B cell (primary cell): ENCODE results near the gene RPL37. TPM values are rescaled to one million over a fixed set of nuclear protein-coding genes. Genes with fewer than 3 reads are reported as not detected.

Experiments used
- ATAC-seq: fragments of 200-7000 bp; cut with Tn5 transposase; one replicate; pipeline ENCODE4 v1.10.0; 2021; ENCODE audit warnings: low read depth, mild to moderate bottlenecking, moderate number of reproducible peaks, moderate library complexity
- CTCF ChIA-PET: fragments of 350-600 bp; sonication (Branson Sonifier 250); formaldehyde crosslinking; loops from one replicate; lab custom pipeline; 2021; ENCODE audit warnings: antibody characterized with exemption, inconsistent platforms; lab: Charles Lee
- POLR2A ChIA-PET: fragments of 350-600 bp; sonication (Branson Sonifier 250); formaldehyde crosslinking; loops from one replicate; lab custom pipeline; 2021; ENCODE audit warnings: antibody characterized with exemption; lab: Charles Lee
- DNase-seq: peaks from one replicate; pipeline ENCODE4 v3.0.0; 2013
- H2AFZ ChIP-seq: 2 replicates; pipeline ENCODE4 v1.6.1; 2012; ENCODE audit warnings: mild to moderate bottlenecking, low read depth, low read length; ENCODE audit not compliant: insufficient read depth, poor library complexity, severe bottlenecking
- H3K27ac ChIP-seq, 2 donors: 1 replicate in 1 of 2; 2 replicates in 1 of 2; pipeline ENCODE4 v1.5.1; 2012 to 2013; ENCODE audit warnings: low read length in 2 of 2, mild to moderate bottlenecking in 2 of 2, moderate library complexity in 1 of 2
- H3K27me3 ChIP-seq, 4 experiments: fragments of 200-600 bp in 1 of 4; sonication (generic) in 1 of 4; replicated peaks in 1 of 4; 1 replicate in 2 of 4; 2 replicates in 2 of 4; pipeline versions ENCODE4 v1.6.1 to v1.7.0; 2013 to 2016; ENCODE audit warnings: low read length in 3 of 4, mild to moderate bottlenecking in 2 of 4, mixed read lengths in 1 of 4, moderate library complexity in 1 of 4; ENCODE audit not compliant: insufficient read depth in 4 of 4, control insufficient read depth in 3 of 4; ENCODE audit errors: control extremely low read depth in 1 of 4
- H3K36me3 ChIP-seq, 2 experiments: replicated peaks in 1 of 2; 1 replicate in 1 of 2; 2 replicates in 1 of 2; pipeline versions ENCODE4 v1.6.1 to v1.7.1; 2013; ENCODE audit warnings: low read length in 1 of 2; ENCODE audit not compliant: insufficient read depth in 2 of 2, control insufficient read depth in 1 of 2; ENCODE audit errors: control extremely low read depth in 1 of 2, extremely low read depth in 1 of 2
- H3K4me1 ChIP-seq, 2 donors: fragments of 200-600 bp in 1 of 2; sonication (generic) in 1 of 2; 1 replicate in 1 of 2; 2 replicates in 1 of 2; pipeline versions ENCODE4 v1.5.1 to v1.6.1; 2013 to 2017; ENCODE audit warnings: low read length in 2 of 2; ENCODE audit not compliant: control insufficient read depth in 2 of 2, insufficient read depth in 2 of 2
- H3K4me2 ChIP-seq: replicated peaks from 2 replicates; pipeline ENCODE3; 2012; ENCODE audit warnings: mild to moderate bottlenecking, low read depth, low read length; ENCODE audit not compliant: poor library complexity, severe bottlenecking
- H3K4me3 ChIP-seq, 5 experiments: fragments of 200-600 bp in 1 of 5; sonication (generic) in 1 of 5; 1 replicate in 3 of 5; 2 replicates in 2 of 5; pipeline versions ENCODE4 v1.5.1 to v1.7.0; 2011 to 2016; ENCODE audit warnings: low read length in 4 of 5, mild to moderate bottlenecking in 4 of 5, low read depth in 2 of 5, control low read depth in 1 of 5, moderate library complexity in 1 of 5; ENCODE audit not compliant: insufficient read depth in 1 of 5; ENCODE audit errors: control extremely low read depth in 1 of 5, extremely low read depth in 1 of 5
- H3K79me2 ChIP-seq: fragments of 200-600 bp; sonication (generic); one replicate; pipeline ENCODE4 v1.6.0; 2016; ENCODE audit warnings: low read length; ENCODE audit not compliant: control insufficient read depth, insufficient read depth
- H3K9ac ChIP-seq: fragments of 200-600 bp; sonication (generic); 2 replicates; pipeline ENCODE4 v1.6.1; 2017; ENCODE audit warnings: mild to moderate bottlenecking, low read length, moderate library complexity
- H3K9me3 ChIP-seq, 3 donors: one replicate each; pipeline versions ENCODE4 v1.6.1 to v1.7.1; 2013; ENCODE audit warnings: low read length in 2 of 3; ENCODE audit not compliant: control insufficient read depth in 2 of 3, insufficient read depth in 1 of 3; ENCODE audit errors: control extremely low read depth in 1 of 3
- H4K20me1 ChIP-seq: 2 replicates; pipeline ENCODE4 v1.6.0; 2012; ENCODE audit warnings: mild to moderate bottlenecking, low read length; ENCODE audit not compliant: insufficient read depth, control insufficient read depth, poor library complexity, severe bottlenecking
- H3K27ac Mint-ChIP-seq: one replicate; pipeline ENCODE4 v1.8.0; 2021; ENCODE audit warnings: mixed read lengths
- H3K27me3 Mint-ChIP-seq: one replicate; pipeline ENCODE4 v1.8.0; 2021; ENCODE audit warnings: mixed read lengths
- H3K4me1 Mint-ChIP-seq: one replicate; pipeline ENCODE4 v1.8.0; 2021; ENCODE audit warnings: mixed read lengths
- H3K4me3 Mint-ChIP-seq: one replicate; pipeline ENCODE4 v1.8.0; 2021; ENCODE audit warnings: mixed read lengths
- H3K9me3 Mint-ChIP-seq: one replicate; pipeline ENCODE4 v1.8.0; 2022; ENCODE audit warnings: mixed read lengths; ENCODE audit not compliant: insufficient read depth
- CTCF ChIP-seq: fragments of 200-600 bp; IDR thresholded peaks from one replicate; pipeline ENCODE4 v1.8.0; 2022; ENCODE audit warnings: antibody characterized with exemption, mild to moderate bottlenecking
- EZH2 ChIP-seq: IDR thresholded peaks from 2 replicates; pipeline ENCODE4 v1.6.1; 2012; ENCODE audit warnings: borderline replicate concordance, low read depth, mild to moderate bottlenecking, moderate library complexity, low read length; ENCODE audit not compliant: insufficient read depth, poor library complexity, severe bottlenecking
- WGBS: methylation state at CpG from one replicate; pipeline ENCODE4 v1.1.5; 2013; ENCODE audit warnings: missing lambda C conversion rate; ENCODE audit not compliant: insufficient coverage; 5-methylcytosine and 5-hydroxymethylcytosine counted together
- intact Hi-C: fragments of 100-400 bp; cut with micrococcal nuclease; formaldehyde crosslinking; loops from one replicate; pipeline ENCODE4 v1.10.0; 2022
- polyA plus RNA-seq: library from polyadenylated mRNA; depleted of rRNA; stranded (reverse); fragments of >200 nt; gene quantifications from 2 replicates; pipeline ENCODE4 v1.2.3, GENCODE V29; 2012
- total RNA-seq, 2 donors: library from RNA; stranded (reverse); fragments of 120-200 nt in 1 of 2; gene quantifications; 1 replicate in 1 of 2; 2 replicates in 1 of 2; pipeline versions ENCODE4 v1.2.3 to v1.2.4, GENCODE V29; 2013 to 2022

The RPL37 gene
- total and polyA plus RNA-seq, 2 donors (not counting 1 experiment from before 2014, with no cell fraction given), result 173 to 2,240 TPM

- ChIA-PET CTCF (interaction anchor here (1.1 kb wide), 1 partner anchor 9 kb away, joined by 4 read pairs; no protein-coding TSS in a partner anchor), POLR2A (interaction anchor here (0.7 kb wide), 1 partner anchor 8 kb away, joined by 3 read pairs; no protein-coding TSS in a partner anchor)
- Histone ChIP-seq H3K9me3 (peaks cover 0 to 3% (median 0%) of the 10 kb centered on the region in 3 donors), H3K4me2 (peak within 1 kb of the TSS; percentile 68), H3K27ac (peak within 1 kb of the TSS; percentile 39 to 68), H3K4me1 (peaks cover 4 to 6% of the 10 kb centered on the region in 2 donors), H3K79me2 (no peaks in the 10 kb centered on the region), H3K27me3 (no peaks in the 10 kb centered on the region), H4K20me1 (no peaks in the 10 kb centered on the region), H3K9ac (peak within 1 kb of the TSS; percentile 68), H2AFZ (peak within 1 kb of the TSS; percentile 79), H3K4me3 (peak within 1 kb of the TSS; percentile 40 to 78 (median 57)), H3K36me3 (no peaks in the 10 kb centered on the region)
- Mint-ChIP-seq H3K9me3 (no peaks in the 10 kb centered on the region), H3K4me1 (peaks cover 16% of the 10 kb centered on the region), H3K4me3 (peak within 1 kb of the TSS; percentile 81), H3K27ac (peak within 1 kb of the TSS; percentile 87), H3K27me3 (no peaks in the 10 kb centered on the region)
- peak; percentile 58 for DNase-seq
- peak; percentile 31 for ATAC-seq
- no peak for TF ChIP-seq CTCF
- TF ChIP-seq EZH2, result no peak
- 20% methylated on average over 2 of the region's 9 CpGs for WGBS
- intact Hi-C loops, result no loop called here
These were observed 6.2 kb upstream of the RPL37 start, which contains the start of gene CARD6 for GRCh38 chr5:40841068-40841805. Gene CARD6 (plus strand): TSS chr5:40841367. CDS start chr5:40841383, 16 bp downstream.

GRCh38 chr5:40838086-40838485, 3.1 kb upstream of the RPL37 start:
- H4K20me1 ChIP-seq, result peaks cover 11% of the 10 kb centered on the region
- Mint-ChIP-seq H3K9me3 (no peaks in the 10 kb centered on the region), H3K4me3 (no peak overlapping the region), H3K27me3 (no peaks in the 10 kb centered on the region), H3K27ac (no peak overlapping the region), H3K4me1 (peaks cover 39% of the 10 kb centered on the region)
- H3K79me2 ChIP-seq, result no peaks in the 10 kb centered on the region
- DNase-seq, result no peak
- peaks cover 23 to 25% of the 10 kb centered on the region in 2 donors for H3K4me1 ChIP-seq
- CTCF ChIA-PET, result no interaction called here
- intact Hi-C loops, result loop anchor here (5.0 to 10.0 kb wide), 2 partner anchors 803 to 1064 kb away; partner anchors contain the start of gene RIMOC1
- ATAC-seq, result no peak
- H3K4me3 ChIP-seq, result no peak overlapping the region
- no peak overlapping the region for H2AFZ ChIP-seq
- H3K4me2 ChIP-seq, result no peak overlapping the region
- TF ChIP-seq CTCF, result no peak
- no peak for TF ChIP-seq EZH2
- no peak overlapping the region for H3K27ac ChIP-seq
- peaks cover 0 to 7% (median 0%) of the 10 kb centered on the region in 3 donors for H3K9me3 ChIP-seq
- 100% methylated on average over 1 of the region's 6 CpGs for WGBS
- H3K9ac ChIP-seq, result no peak overlapping the region
- H3K27me3 ChIP-seq, result no peaks in the 10 kb centered on the region
- POLR2A ChIA-PET, result no interaction called here
- peaks cover 4 to 8% of the 10 kb centered on the region in 2 experiments for H3K36me3 ChIP-seq
